ENCODE measurements around the gene NAALADL2.

DNA sequence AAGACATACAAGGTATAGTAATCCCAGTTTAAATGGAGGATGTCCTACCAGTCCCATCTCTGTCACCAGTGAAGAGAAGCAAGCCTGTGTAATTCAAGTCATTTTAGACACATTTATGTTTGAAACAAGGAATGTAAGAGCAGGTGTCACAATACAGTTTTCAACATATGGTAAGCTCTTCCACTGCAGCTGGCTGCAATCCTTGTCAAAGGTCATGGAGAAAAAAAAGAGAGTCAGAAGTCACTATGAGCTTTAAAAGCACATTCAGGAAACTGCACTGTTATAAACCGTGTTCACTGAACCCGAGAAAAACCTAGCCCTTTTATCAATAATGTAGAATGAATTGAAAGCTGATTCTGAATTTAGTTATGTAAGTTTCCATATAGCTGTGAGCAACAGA is 206.4 kb downstream of the NAALADL2 start:
- TF ChIP-seq CTCF (IDR thresholded peaks at IDR 0.05), result no peak
- no peak for TF ChIP-seq EZH2phosphoT487 (IDR thresholded peaks at IDR 0.05)
- no peak for TF ChIP-seq EZH2 (IDR thresholded peaks at IDR 0.05)

All from neural progenitor cell (in vitro differentiated cells).